ENCODE data around the gene RIPOR2.
"Not testable (repeated sequence)": the region's sequence is repeated elsewhere in the genome, so short reads cannot be mapped to it uniquely, and the experiment has no call there.

Gene RIPOR2

GRCh38 chr6:24926647-24927046, 9.1 kb downstream of the RIPOR2 start:
- not testable (repeated sequence) for DNase-seq (ENCODE audit: low read depth)

GRCh38 chr6:24926192-24926591, 9.6 kb downstream of the RIPOR2 start:
- no peak for DNase-seq (ENCODE audit: low read depth)

GRCh38 chr6:24925661-24926060, 10.1 kb downstream of the RIPOR2 start:
- no peak for DNase-seq (ENCODE audit: low read depth)

DNA sequence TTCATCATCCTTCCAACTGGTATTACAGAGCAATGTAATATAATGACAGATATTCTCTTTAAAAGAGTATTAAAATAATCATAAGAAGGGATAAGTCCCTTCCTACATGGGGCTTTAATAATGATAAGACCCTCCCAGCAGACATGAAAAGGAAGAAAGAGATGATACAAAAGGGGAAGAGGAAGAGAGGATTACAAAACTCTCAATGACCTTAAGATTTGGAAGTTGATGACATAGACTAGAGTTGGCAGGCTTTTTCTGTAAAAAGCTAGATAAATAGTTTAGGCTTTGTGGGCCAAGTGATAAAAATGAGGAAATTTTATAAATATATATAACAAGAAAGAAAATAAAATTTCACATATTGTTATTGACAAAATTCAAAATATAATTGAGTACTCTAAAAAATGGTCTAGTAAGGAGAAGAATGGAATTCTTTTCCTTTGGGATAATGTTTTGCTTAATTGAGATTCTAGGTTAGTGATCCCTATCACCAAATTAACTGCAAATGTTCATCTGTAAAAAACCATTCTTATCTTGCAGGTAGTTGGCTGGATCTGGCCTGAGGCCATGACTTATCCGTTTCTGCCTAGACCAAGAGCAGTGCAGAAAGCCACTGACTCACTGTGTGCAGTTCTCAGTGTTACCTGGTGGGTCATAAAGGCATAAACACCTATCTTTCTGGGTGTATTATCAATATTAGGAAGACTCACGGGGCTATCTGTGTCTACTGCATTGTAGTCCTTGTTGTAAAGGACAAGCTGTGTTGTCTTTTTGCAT, 11.0 kb downstream of the RIPOR2 start:
- no peak for DNase-seq (ENCODE audit: low read depth)

DNA sequence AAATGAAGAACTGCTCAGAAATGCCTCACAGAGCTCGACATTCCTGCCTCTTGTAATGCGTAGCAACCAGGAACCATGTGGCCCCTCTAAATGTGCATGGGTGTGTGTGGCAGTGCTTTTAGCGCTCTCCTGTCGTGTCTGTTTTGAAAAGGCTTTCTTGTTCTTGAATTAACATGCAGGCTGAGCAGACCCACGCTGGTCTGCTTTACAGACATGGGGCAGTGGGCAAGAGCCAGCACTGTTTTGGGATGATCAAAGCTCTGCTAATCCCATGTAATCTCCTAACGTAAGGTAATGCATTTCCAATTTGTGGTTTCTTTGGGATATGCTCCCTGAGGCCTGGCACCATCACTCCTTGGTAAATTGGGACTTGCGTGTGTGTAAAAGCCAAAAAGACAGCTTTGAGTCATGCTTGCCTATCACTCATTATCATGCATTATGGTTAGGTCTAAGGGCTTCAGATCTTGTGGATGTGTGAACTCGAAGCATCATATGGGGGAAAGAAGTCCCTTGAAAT, 11.8 kb downstream of the RIPOR2 start:
- DNase-seq (ENCODE audit: low read depth), result no peak

- DNase-seq (ENCODE audit: low read depth), result no peak
Observed at GRCh38 chr6:24922814-24923213, 12.9 kb downstream of the RIPOR2 start.

DNA sequence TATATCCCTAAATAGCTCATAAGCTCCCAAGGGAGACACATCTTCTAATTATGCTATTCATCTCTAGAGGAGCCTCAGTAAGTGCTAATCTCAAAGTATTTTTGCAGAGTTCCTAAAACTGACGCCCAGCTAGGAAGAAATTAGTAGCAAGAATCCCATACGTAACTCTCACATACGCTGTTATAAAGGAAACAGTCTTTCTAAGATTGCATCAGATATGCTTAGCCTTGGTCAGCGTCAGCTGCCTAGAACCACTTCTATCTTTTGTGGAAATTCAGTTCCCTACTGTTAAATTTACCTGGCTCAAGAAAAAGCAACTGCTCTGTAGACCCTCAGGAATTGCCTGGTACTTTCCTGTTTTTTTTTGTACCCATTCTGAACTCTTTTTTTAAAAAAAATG, 13.6 kb downstream of the RIPOR2 start:
- no peak for DNase-seq (ENCODE audit: low read depth)

- no peak for DNase-seq (ENCODE audit: low read depth)
Observed at GRCh38 chr6:24920136-24920535, 15.6 kb downstream of the RIPOR2 start.

DNA sequence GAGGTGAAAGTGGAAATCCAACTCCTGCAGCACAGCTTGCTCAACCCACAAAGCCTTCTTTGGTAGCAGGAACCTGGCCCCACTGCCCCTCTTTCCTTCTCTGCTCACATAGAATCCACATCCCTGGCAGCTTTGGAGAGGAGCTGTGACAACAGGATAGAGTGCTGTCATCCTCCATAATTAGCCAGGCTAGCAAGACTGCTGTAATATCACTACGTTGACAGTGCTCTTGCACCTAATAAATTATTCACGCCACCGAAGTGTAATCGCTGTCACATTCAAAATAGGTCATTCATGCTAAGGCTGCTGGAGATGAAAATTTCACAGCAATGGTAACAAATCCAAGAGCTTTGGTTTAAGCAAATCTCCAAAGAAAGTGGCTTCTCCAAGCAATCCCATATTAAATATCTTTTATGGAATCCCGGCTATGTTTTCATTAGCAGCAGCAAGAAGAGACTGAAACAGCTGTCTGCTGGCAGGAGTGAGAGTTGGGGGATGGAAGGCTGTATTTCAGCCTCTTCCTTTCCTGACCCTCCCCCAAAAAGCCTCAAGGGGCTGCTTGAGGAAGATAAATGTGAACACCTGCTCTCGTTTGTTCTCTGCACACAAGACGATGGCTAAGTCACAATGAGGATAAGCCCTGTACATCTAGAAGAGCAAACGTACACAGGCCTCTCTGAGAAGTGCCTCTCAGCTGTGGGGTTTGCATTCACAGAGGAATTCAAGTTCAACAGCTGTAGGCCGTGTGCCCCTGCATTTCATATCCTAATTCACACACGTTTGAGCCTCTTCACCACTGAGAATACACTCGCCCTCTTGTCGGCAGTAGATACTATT, 16.5 kb downstream of the RIPOR2 start:
- no peak for DNase-seq (ENCODE audit: low read depth)

GRCh38 chr6:24918641-24919055, 17.1 kb downstream of the RIPOR2 start:
- no peak for DNase-seq (ENCODE audit: low read depth)

DNA sequence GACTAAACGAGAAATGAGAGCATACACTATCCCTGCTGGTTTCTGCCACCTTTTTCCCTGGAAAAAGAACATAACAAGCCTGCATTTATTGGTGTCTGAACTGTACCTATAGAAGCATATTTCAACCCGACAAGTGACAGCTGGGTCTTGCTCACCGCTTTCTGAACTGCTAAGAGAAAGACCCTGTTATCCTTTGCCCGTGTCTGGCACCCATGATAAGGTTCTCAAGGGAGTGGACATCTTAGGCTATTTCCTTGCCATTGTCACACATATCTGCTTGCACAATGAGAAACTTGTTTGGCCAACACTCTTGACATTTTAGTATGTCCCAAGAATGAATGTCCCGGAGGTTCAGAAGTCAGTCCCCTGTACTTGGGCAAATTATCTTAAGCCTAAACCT, 19.3 kb downstream of the RIPOR2 start:
- no peak for DNase-seq (ENCODE audit: low read depth)

GRCh38 chr6:24915641-24916040, 20.1 kb downstream of the RIPOR2 start:
- DNase-seq (ENCODE audit: low read depth), result no peak

GRCh38 chr6:24914082-24914481, 21.7 kb downstream of the RIPOR2 start:
- DNase-seq (ENCODE audit: low read depth), result not testable (repeated sequence)

- no peak for DNase-seq (ENCODE audit: low read depth)
Observed at GRCh38 chr6:24911796-24912382, 23.9 kb downstream of the RIPOR2 start.

DNA sequence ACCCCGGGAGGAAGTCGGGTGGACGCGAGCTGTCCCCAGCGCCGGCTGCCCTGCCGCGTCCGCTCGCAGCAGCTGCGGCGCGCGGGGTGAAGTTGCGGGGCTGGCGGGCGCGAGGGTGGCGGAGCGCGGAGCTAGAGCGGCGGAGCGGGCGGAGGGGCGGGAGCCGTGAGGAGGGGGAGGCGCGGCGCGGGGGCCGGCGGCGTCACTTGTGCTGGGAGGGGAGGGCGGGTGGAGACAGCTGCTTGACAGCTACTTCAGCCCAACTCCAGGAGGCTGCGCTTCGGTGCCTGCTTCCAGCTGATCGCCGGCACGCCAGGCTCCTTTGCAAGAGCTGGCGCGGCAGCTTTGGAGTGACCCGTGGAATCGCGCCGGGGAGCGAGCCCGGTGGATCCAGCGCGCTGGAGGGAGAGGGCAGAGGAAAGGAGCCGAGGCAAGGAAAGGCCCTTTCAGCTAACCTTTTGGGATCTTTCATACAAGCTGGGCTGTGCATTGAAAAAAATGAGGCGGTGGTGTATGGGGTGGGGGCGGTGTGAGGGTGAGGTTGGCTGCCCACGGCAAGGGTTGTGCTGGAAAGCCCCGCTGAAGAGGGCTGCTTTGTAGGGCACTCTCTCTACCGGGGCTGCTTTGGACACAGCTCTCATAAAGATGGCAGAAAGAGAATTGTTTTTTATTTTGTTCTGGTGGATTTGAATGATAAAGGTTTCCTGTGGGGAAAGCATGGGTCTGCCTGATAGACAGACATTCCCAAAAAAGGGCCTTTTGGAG, 24.6 kb downstream of the RIPOR2 start:
- DNase-seq (ENCODE audit: low read depth), result no peak

GRCh38 chr6:24910331-24910960, 25.3 kb downstream of the RIPOR2 start:
- no peak for DNase-seq (ENCODE audit: low read depth)

DNA sequence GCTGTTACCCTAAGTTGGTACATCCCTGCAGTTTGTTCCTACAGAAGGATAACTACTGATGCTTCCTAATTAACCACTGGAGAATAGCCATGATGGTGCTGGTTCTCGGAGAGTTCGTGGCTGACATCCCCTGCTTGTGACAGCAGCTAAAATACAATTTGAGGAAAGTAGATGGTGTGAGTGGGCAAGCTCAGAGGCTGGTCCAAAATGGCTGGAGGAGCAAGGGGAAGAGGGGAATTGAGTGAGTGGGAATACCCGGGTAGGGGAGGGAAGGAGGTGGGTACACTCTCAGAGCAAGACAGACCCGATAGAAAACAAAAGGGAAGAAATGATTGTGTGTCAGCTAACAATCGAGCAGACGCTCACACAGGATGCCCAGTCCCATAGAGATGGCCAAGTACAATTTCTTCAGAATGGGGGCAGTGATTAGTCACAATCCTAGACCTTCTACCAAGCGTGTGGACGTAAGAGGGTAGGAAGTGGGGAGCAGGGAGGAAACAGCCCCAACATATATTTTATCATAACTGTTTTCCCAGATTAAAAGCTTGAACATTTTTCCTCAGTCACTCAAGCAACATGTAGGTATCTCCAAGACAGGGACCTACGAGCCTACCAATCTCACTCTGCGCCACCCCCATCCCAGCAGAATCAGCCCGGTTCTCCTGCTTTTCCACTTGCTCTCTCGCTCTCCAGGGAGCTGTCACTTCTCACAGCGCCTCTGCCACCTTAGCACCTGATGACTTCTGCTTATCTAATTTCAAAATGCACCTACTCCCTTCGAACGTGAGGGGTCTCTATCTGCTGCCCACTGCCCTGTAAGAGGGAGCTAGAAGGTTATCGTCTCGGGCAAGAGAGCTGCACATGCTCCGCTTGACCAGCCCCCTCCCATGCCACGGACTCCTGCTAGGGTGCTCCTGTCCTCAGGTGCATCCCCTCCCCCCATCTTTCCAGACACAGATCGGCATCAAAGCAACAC, 26.2 kb downstream of the RIPOR2 start:
- no peak for DNase-seq (ENCODE audit: low read depth)

DNA sequence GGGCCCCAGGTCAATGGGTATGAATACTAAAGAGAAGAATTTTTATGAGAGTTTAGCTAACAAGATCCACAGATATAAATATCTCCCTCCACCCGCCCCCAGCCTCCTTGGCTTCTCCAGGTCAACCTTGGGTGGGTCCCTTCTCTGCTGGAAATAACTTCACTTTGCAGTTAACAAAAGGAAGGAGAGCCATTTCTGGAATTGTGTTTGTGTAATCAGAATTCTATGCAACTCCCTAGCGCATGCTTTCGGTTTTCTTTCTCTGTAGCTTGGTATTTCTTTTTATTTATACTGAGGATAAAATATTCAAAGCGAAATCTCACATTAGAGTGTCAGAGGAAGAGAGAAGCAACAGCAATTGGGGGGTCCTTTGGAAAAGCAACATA, 27.1 kb downstream of the RIPOR2 start:
- no peak for DNase-seq (ENCODE audit: low read depth)

GRCh38 chr6:24907919-24908649, 27.7 kb downstream of the RIPOR2 start:
- no peak for DNase-seq (ENCODE audit: low read depth)

DNA sequence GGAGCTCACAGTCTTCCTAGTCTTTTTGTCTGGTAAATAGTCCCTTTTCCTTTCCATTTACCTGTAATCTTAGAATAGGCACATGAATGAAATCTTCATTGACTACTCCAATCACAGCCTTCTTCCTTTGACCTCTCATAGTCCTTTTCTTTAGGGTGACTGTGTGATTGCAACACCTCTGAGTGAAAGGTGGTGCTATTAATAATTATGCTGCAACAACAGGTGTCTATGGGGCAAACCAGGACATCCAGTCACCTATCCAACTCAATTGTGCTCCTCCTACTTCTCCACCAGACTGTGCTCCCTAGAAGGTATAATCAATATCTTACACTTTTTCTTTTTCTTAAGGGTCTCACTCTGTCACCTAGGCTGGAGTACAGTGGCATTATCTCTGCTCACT, 29.4 kb downstream of the RIPOR2 start:
- DNase-seq (ENCODE audit: low read depth), result no peak

Data from non-pigmented ciliary epithelial cell (primary cell).